A549 (cell line): ENCODE results near the gene LAMB1.

Source experiments
- CHD2 ChIP-seq: fragments of 150-350 bp; IDR thresholded peaks from 2 replicates; pipeline ENCODE4 v1.6.1; 2014; ENCODE audit warnings: low read length; ENCODE audit not compliant: partially characterized antibody
- CHD4 ChIP-seq: fragments of 200-600 bp; sonication (generic); IDR thresholded peaks from 2 replicates; pipeline ENCODE4 v1.6.1; 2016; ENCODE audit warnings: antibody characterized with exemption, mild to moderate bottlenecking, borderline replicate concordance
- EP300 ChIP-seq, 2 experiments: fragments of >200 bp; sonication (Bioruptor Twin); formaldehyde crosslinking; IDR thresholded peaks; 2 replicates in 1 of 2; 3 replicates in 1 of 2; pipeline ENCODE4 v1.6.1; 2016 to 2017
- HOXA7 ChIP-seq: fragments of 250-450 bp; sonication (Bioruptor Pico); IDR thresholded peaks from 2 replicates; pipeline ENCODE4 v1.5.0; 2020; ENCODE audit warnings: mild to moderate bottlenecking, moderate library complexity
- MAX ChIP-seq: IDR thresholded peaks from 2 replicates; pipeline ENCODE4 v1.6.1; 2012
- NFE2L2 ChIP-seq: fragments of 150-350 bp; conservative IDR thresholded peaks from 2 replicates; pipeline ENCODE4 v1.6.1; 2014; ENCODE audit warnings: low read length
- PHF8 ChIP-seq: fragments of 200-600 bp; sonication (generic); IDR thresholded peaks from 2 replicates; pipeline ENCODE4 v1.6.1; 2016; ENCODE audit warnings: low read depth, mild to moderate bottlenecking, antibody characterized with exemption, moderate library complexity, borderline replicate concordance
- POLR2A ChIP-seq: IDR thresholded peaks from 2 replicates; pipeline ENCODE4 v1.6.1; 2012; ENCODE audit warnings: mild to moderate bottlenecking, low read length
- POLR2AphosphoS2 ChIP-seq: conservative IDR thresholded peaks from 2 replicates; pipeline ENCODE4 v1.6.1; 2012; ENCODE audit warnings: low read length, improper control_type of control experiment, inconsistent platforms
- RAD21 ChIP-seq, 2 experiments: fragments of >200 bp in 1 of 2; sonication (Bioruptor Twin) in 1 of 2; formaldehyde crosslinking in 1 of 2; IDR thresholded peaks in 1 of 2; conservative IDR thresholded peaks in 1 of 2; 2 replicates in 1 of 2; 3 replicates in 1 of 2; pipeline ENCODE4 v1.6.1; 2012 to 2018; ENCODE audit warnings: inconsistent platforms in 1 of 2
- RCOR1 ChIP-seq: fragments of 150-350 bp; IDR thresholded peaks from 2 replicates; pipeline ENCODE4 v1.6.1; 2014; ENCODE audit warnings: antibody characterized with exemption, low read length, low read depth
- TF ChIP-seq, protein P1 (sequence below): fragments of >200 bp; sonication (Bioruptor Twin); formaldehyde crosslinking; IDR thresholded peaks from 3 replicates; pipeline ENCODE4 v1.5.1; 2016
- TF ChIP-seq, protein P2 (sequence below): fragments of 450-650 bp; IDR thresholded peaks from 2 replicates; pipeline ENCODE4 v1.6.1; 2014; ENCODE audit warnings: antibody characterized with exemption

DNA sequence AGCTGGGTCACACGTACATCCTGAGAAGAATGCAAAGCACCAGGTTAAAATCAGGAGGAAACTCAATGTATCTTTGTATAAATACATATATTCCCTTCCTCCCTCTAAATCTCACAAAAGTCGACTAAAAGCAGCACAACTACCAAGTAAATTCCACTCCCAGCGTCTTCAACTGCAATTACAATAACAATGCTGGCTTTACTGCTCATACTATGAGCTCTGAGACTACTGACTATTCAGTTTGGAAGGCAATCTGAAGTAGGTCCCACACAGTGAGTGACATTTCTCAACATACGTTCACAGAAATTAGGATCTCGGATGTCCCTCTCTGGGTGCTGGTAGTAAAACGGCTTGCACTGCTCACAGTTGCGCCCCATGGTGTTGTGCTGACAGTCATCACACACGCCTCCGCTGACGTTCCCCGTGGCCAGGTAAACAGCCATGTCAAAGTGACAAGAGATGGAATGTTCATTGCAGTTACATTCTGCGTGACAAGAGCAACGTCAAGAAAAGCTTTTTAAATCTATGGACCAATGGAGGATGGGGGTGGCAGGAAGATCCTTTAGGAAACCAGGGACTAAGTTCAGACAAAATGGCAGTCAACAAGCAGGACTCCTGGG, 27.5 kb downstream of the LAMB1 start:
- TF ChIP-seq, protein P1, sequence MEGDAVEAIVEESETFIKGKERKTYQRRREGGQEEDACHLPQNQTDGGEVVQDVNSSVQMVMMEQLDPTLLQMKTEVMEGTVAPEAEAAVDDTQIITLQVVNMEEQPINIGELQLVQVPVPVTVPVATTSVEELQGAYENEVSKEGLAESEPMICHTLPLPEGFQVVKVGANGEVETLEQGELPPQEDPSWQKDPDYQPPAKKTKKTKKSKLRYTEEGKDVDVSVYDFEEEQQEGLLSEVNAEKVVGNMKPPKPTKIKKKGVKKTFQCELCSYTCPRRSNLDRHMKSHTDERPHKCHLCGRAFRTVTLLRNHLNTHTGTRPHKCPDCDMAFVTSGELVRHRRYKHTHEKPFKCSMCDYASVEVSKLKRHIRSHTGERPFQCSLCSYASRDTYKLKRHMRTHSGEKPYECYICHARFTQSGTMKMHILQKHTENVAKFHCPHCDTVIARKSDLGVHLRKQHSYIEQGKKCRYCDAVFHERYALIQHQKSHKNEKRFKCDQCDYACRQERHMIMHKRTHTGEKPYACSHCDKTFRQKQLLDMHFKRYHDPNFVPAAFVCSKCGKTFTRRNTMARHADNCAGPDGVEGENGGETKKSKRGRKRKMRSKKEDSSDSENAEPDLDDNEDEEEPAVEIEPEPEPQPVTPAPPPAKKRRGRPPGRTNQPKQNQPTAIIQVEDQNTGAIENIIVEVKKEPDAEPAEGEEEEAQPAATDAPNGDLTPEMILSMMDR = no peak
- TF ChIP-seq, protein P2, sequence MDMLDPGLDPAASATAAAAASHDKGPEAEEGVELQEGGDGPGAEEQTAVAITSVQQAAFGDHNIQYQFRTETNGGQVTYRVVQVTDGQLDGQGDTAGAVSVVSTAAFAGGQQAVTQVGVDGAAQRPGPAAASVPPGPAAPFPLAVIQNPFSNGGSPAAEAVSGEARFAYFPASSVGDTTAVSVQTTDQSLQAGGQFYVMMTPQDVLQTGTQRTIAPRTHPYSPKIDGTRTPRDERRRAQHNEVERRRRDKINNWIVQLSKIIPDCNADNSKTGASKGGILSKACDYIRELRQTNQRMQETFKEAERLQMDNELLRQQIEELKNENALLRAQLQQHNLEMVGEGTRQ = no peak
- TF ChIP-seq RCOR1 = no peak
- no peak for TF ChIP-seq PHF8
- TF ChIP-seq POLR2AphosphoS2 = no peak
- TF ChIP-seq CHD2 = no peak
- TF ChIP-seq CHD4 = no peak
- TF ChIP-seq HOXA7 (CRISPR knock-in tag) = no peak
- TF ChIP-seq NFE2L2 = no peak
- no peak for TF ChIP-seq POLR2A
- no peak for TF ChIP-seq EP300 (IDR thresholded peaks at IDR 0.05)
- TF ChIP-seq RAD21 (conservative IDR thresholded peaks at IDR 0.05 in 1 of 2, IDR thresholded peaks at IDR 0.05 in 1 of 2) = no peak
- TF ChIP-seq MAX = no peak
